OCI-LY3 (cell line): ENCODE measurements around the gene ACSS1.

Experiments used
- EZH2phosphoT487 ChIP-seq: fragments of 200-600 bp; shearing (Covaris generic); IDR thresholded peaks from 2 replicates; pipeline ENCODE4 v1.6.1; 2018; ENCODE audit warnings: antibody characterized with exemption, mixed run types, low read depth
- TF ChIP-seq, protein P1 (sequence below): fragments of 200-600, 300-600 bp; sonication (generic); IDR thresholded peaks from 2 replicates; pipeline ENCODE4 v1.5.1; 2014; ENCODE audit warnings: antibody characterized with exemption, low read length, low read depth

DNA sequence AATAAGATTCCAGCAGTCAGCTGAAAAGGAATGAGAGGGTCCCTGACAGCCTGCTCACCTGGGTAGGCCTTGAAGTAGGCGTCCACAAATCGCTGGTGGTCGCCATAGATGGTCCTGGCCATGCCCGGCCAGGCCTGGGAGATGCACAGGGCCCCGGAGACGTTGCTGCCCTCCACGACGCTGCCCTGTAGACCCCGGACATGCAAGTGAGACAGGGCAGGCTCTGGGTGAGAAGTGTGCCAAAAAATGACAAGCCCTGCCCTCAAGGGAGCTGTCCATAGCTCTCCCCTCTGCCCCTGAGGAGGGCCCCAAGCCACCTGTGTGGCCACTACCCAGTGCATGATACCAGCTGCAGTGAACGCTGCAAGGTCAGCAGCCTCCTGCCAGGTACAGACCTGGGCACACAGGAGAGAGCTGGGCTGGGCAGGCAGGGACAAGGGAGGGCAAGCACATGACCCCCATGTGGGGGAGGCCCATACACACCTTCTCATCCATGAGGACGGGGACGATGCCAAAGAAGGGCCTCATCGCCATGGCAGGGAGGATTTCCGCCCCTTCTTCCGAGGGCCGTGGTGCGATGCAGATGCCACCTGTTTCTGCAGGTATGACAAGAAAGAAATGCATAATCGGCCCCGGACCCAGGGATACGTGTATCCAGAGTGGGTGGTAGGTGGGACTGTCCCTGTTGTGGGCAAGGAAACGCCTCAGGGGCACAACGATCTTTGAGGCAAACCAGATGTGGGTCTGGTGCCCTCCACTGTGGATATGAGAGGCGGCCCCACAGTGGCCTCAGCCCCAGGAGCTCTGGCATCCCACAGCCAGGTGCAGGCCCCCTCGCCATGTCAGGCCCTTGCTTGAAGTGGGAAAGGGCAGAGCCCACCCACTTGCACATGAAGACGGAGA is 44.2 kb downstream of the ACSS1 start:
- TF ChIP-seq, protein P1, sequence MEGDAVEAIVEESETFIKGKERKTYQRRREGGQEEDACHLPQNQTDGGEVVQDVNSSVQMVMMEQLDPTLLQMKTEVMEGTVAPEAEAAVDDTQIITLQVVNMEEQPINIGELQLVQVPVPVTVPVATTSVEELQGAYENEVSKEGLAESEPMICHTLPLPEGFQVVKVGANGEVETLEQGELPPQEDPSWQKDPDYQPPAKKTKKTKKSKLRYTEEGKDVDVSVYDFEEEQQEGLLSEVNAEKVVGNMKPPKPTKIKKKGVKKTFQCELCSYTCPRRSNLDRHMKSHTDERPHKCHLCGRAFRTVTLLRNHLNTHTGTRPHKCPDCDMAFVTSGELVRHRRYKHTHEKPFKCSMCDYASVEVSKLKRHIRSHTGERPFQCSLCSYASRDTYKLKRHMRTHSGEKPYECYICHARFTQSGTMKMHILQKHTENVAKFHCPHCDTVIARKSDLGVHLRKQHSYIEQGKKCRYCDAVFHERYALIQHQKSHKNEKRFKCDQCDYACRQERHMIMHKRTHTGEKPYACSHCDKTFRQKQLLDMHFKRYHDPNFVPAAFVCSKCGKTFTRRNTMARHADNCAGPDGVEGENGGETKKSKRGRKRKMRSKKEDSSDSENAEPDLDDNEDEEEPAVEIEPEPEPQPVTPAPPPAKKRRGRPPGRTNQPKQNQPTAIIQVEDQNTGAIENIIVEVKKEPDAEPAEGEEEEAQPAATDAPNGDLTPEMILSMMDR: no peak
- TF ChIP-seq EZH2phosphoT487: no peak
